Measurements from ENCODE around the gene CTPS2.
A peak's percentile ranks its signal among the peaks of the same experiment; 100 is the strongest.
"Not testable (repeated sequence)": the region's sequence is repeated elsewhere in the genome, so short reads cannot be mapped to it uniquely, and the experiment has no call there.

CTPS2 gene, protein sequence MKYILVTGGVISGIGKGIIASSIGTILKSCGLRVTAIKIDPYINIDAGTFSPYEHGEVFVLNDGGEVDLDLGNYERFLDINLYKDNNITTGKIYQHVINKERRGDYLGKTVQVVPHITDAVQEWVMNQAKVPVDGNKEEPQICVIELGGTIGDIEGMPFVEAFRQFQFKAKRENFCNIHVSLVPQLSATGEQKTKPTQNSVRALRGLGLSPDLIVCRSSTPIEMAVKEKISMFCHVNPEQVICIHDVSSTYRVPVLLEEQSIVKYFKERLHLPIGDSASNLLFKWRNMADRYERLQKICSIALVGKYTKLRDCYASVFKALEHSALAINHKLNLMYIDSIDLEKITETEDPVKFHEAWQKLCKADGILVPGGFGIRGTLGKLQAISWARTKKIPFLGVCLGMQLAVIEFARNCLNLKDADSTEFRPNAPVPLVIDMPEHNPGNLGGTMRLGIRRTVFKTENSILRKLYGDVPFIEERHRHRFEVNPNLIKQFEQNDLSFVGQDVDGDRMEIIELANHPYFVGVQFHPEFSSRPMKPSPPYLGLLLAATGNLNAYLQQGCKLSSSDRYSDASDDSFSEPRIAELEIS

DNA sequence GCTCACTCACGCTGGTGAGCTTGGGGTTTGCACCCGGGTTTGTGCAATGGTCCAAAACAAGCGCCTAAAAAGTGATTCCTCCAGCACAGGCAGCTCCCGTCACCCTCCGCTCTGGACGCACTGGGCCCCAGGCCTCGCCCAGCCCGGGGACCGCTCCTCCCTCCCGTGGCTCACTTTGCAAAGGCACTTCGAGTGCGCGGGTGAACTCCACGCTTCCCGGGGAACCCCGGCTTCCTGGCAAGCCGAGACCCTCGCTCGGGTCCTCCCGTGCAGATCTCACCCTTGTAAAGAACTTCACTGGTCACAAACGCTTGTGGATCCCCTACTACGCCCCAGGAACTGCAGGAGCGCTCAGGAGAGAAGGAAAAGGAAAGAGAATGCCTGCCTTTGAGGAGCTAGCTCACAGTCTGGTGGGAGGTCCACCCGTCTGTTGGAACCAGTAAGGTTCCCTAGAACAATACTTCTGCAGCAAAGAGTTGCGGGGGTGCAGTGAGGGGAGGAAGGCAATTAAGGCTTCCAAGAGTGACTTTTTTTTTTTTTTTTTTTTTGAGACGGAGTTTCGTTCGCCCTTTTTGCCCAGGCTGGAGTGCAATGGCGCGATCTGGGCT, at the start of gene CTPS2:
TSS of gene CTPS2 (minus strand) at position 122 of the 608 bp plus-strand sequence. CDS start 9,767 bp downstream, outside the sequence.
- peak in 2 of 4 experiments; percentile 33 to 36 for DNase-seq (ENCODE audit: low read depth in 4 of 4, low spot score in 1 of 4)

DNA sequence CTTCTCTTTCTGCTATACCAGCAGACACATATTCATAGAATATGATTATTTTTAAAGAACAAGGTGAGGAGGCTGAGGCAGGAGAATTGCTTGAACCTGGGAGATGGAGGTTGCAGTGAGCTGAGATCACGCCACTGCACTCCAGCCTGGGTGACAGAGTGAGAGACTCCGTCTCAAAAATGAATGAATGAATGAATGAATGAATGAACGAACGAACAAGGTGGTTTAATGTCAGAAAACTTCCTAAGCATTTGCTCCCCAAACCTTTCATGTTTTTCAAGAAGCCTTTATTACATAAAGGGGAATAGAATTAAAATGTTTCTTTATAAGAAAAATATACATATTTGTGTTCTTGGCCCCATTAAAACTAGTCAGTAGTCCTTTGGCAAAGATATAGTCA, 49.0 kb upstream of the CTPS2 start:
- DNase-seq (ENCODE audit: low read depth in 4 of 4, low spot score in 1 of 4) = not testable (repeated sequence)

GRCh38 chrX:16756724-16757123, 44.3 kb upstream of the CTPS2 start:
- no peak for DNase-seq (ENCODE audit: low read depth in 4 of 4, low spot score in 1 of 4)

- no peak for DNase-seq (ENCODE audit: low read depth in 4 of 4, low spot score in 1 of 4)
Measured at GRCh38 chrX:16754019-16754418, 41.5 kb upstream of the CTPS2 start.

- no peak for DNase-seq (ENCODE audit: low read depth in 4 of 4, low spot score in 1 of 4)
Measured at GRCh38 chrX:16750136-16750535, 37.7 kb upstream of the CTPS2 start.

DNA sequence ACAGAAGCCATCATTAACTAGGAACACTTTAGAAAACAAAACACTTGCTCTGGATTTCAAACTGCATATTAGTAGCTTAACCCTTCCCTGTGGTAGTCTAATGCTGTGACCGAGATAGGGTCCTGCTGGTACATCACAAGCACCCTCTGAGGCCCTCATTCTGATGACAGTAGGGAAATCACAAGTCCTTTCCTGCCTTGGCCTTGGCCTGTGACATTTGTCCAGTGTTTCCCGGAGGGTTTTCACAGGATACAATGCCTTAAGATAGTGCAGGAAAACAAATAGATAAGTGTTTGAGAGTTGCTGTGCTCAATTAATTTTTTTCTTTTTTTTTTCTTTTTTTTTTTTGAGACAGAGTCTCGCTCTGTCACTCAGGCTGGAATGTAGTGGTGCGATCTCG, 36.0 kb upstream of the CTPS2 start:
- no peak for DNase-seq (ENCODE audit: low read depth in 4 of 4, low spot score in 1 of 4)

GRCh38 chrX:16745659-16746058, 33.2 kb upstream of the CTPS2 start:
- DNase-seq (ENCODE audit: low read depth in 4 of 4, low spot score in 1 of 4) = no peak

- no peak for DNase-seq (ENCODE audit: low read depth in 4 of 4, low spot score in 1 of 4)
Measured at GRCh38 chrX:16745102-16745501, 32.6 kb upstream of the CTPS2 start.

GRCh38 chrX:16743604-16744325, 31.3 kb upstream of the CTPS2 start:
- DNase-seq (ENCODE audit: low read depth in 4 of 4, low spot score in 1 of 4) = no peak

DNA sequence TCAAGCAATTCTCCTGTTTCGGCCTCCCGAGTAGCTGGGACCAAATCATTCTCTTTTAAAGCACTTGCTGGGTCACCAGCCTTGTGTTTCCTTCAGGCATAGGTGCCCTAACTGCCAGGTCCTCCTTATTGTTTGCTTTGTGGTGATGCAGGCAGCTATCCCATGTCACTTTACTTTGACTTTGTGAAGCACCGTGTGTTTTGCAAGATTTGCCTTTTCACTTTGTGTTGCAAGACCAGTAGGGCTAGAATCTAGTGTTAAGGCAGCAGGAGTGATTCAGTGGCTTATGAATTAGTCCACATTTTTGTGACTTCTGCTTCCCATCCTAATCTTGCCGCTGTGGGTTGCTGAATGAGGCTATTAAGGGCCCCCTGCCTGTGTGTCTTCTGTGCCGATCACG, 27.1 kb upstream of the CTPS2 start:
- DNase-seq (ENCODE audit: low read depth in 4 of 4, low spot score in 1 of 4) = no peak

- DNase-seq (ENCODE audit: low read depth in 4 of 4, low spot score in 1 of 4) = no peak
Measured at GRCh38 chrX:16737024-16737423, 24.6 kb upstream of the CTPS2 start.

GRCh38 chrX:16733013-16733412, 20.5 kb upstream of the CTPS2 start:
- DNase-seq (ENCODE audit: low read depth in 4 of 4, low spot score in 1 of 4) = no peak

GRCh38 chrX:16730450-16730849, 18.0 kb upstream of the CTPS2 start:
- DNase-seq (ENCODE audit: low read depth in 4 of 4, low spot score in 1 of 4) = no peak

- DNase-seq (ENCODE audit: low read depth in 4 of 4, low spot score in 1 of 4) = no peak
Measured at GRCh38 chrX:16727637-16728036, 15.2 kb upstream of the CTPS2 start.

DNA sequence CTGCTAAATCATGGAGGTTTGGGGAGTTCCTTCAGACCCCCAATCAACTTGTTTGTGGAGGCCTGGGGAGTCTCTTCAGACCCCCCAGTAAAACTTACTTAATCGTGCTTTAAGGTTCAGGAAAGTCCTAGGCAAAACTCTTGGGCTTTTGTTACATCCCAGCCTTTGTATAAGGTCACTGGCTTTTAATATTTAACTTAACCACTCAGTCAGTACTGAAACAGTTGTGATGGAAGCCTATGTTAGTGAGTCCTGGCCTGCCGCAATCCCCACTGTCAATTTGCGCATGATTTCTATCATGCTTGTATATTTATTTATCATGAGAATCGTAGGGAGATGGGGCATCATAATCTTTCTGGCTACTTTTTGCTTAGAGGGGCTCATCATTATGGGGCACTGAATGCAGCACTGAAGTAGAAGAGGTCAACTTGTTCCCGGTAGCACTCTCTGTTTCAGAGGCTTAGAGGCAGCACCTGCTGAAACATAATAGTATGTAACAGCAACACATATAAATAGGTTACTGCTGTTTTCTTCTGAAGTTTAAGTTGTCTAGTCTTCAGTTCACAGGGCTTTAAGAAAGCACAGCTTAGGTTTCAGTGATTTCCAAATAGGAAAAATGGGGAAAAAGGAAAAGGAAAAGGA, 14.0 kb upstream of the CTPS2 start:
- not testable (repeated sequence) for DNase-seq (ENCODE audit: low read depth in 4 of 4, low spot score in 1 of 4)

DNA sequence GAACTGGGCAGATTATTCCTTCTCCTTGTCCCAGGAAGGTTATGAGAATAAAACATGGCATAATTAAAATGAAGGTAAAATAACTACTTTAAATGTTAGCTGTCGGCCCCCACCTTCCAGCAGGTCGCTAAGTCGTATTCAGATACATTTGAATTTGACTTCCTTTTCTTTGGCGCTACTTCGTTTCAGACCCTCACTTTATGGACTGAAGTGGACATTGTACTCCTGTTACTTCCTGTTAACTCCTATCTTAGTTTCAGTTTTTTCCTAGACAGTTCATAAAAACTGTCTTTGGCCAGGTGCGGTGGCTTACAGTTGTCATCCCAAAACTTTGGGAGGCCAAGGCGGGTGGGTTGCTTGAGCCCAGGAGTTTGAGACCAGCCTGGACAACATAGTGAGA, 12.6 kb upstream of the CTPS2 start:
- no peak for DNase-seq (ENCODE audit: low read depth in 4 of 4, low spot score in 1 of 4)

- DNase-seq (ENCODE audit: low read depth in 4 of 4, low spot score in 1 of 4) = no peak
Measured at GRCh38 chrX:16722481-16722880, 10.0 kb upstream of the CTPS2 start.

DNA sequence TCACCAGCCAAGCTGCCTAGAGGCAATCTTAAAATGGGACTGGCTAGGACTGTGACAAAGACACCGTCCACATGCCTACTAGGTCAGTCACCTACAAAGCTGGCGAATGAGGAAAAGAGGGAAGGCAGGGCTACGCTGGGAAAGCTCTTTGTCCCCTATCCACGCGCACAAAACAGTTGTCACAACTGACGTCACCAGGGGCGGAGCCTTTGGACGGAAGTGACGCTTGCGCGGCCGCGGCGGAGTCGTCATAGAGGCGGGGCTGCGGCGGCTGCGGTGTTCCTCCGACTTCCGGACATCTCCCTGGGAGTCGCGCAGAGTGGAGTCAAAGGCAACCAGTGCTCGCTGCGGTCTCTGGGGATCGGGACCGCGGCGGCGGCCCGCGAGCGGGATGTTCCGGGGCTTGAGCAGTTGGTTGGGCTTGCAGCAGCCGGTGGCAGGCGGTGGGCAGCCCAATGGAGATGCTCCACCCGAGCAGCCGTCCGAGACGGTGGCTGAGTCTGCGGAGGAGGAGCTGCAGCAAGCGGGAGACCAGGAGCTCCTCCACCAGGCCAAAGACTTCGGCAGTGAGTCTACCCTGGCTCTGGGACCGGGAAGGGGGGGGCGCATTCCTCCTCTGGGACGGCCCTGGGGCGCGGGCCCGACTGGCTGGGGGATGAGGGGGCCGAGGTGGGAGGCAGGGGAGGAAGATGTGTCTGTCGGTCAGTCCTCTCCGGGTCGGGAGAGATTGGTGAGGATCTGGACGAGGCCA, 7.0 kb upstream of the CTPS2 start, which contains the start of gene SYAP1:
TSS of gene SYAP1 (plus strand) at position 279 of the 751 bp plus-strand sequence. CDS start at position 392, 113 bp downstream.
- peak; percentile 79 to 97 (median 82) for DNase-seq (ENCODE audit: low read depth in 4 of 4, low spot score in 1 of 4)

DNA sequence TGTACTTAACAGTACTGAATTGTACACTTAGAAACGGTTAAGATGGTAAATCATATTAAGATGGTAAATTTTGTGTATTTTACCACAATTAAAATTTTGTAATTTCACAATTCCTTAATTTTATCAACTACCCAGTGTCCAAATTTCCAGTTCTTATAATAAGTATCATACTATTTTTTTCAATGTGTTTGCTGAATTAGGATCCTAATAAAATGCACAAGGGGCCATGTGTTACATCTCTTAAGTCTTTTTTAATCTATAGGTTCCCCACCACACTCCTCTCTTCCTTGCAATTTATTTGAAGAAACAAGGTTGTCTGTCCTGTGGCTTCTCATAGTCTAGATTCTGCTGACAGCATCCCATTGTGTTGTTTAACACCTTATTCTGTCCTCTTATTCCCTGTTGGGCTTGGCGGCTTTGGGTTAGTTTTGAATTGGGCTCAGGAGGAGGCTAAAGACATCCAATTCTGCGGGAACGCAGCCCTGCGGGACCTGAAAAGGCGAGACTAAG, 6.4 kb upstream of the CTPS2 start:
- no peak for DNase-seq (ENCODE audit: low read depth in 4 of 4, low spot score in 1 of 4)

- DNase-seq (ENCODE audit: low read depth in 4 of 4, low spot score in 1 of 4) = not testable (repeated sequence)
Measured at GRCh38 chrX:16716451-16716850, 4.0 kb upstream of the CTPS2 start.

Data from stimulated activated CD4-positive, alpha-beta T cell treated with anti-CD3 and anti-CD28 coated beads, Interleukin-1b, Interleukin-23, amount 100 ng/mL, for 24 hours (primary cell).